Thoracic aorta (tissue), 2 donors: ENCODE measurements around the gene FIGNL2. TPM values are rescaled to one million over a fixed set of nuclear protein-coding genes. Genes with fewer than 3 reads are reported as not detected.

ENCODE experiments used
- ATAC-seq: fragments of 150-250 bp; one replicate; pipeline ENCODE4 v1.8.0; 2017; ENCODE audit warnings: low read depth; ENCODE audit not compliant: insufficient number of reproducible peaks, low FRiP score
- DNase-seq: peaks from one replicate; pipeline ENCODE4 v3.0.0-alpha.2; 2020; ENCODE audit warnings: low spot score
- H3K27ac ChIP-seq, 2 donors: fragments of 200-600 bp; sonication (generic); 1 replicate in 1 of 2; 2 replicates in 1 of 2; pipeline ENCODE4 v1.5.1; 2016; ENCODE audit warnings: mild to moderate bottlenecking in 2 of 2, moderate library complexity in 2 of 2
- H3K27me3 ChIP-seq: fragments of 200-600 bp; sonication (generic); replicated peaks from 2 replicates; pipeline ENCODE4 v1.6.0; 2016; ENCODE audit warnings: mild to moderate bottlenecking; ENCODE audit not compliant: insufficient read depth
- H3K36me3 ChIP-seq: fragments of 200-600 bp; sonication (generic); one replicate; pipeline ENCODE4 v1.5.1; 2016
- H3K4me1 ChIP-seq, 2 donors: fragments of 200-600 bp; sonication (generic); 1 replicate in 1 of 2; 2 replicates in 1 of 2; pipeline versions ENCODE4 v1.5.1 to v1.6.0; 2016; ENCODE audit warnings: low read depth in 2 of 2, mild to moderate bottlenecking in 1 of 2; ENCODE audit not compliant: control insufficient read depth in 1 of 2
- H3K4me3 ChIP-seq: fragments of 200-600 bp; sonication (generic); 2 replicates; pipeline ENCODE4 v1.5.1; 2016; ENCODE audit warnings: mild to moderate bottlenecking
- H3K9me3 ChIP-seq: fragments of 200-600 bp; sonication (generic); 2 replicates; pipeline ENCODE4 v1.5.1; 2016
- CTCF ChIP-seq: fragments of 200-600 bp; sonication (generic); IDR thresholded peaks from one replicate; pipeline ENCODE4 v1.5.1; 2019; ENCODE audit warnings: antibody characterized with exemption
- total RNA-seq, 2 donors: library from RNA; depleted of rRNA; stranded (reverse); fragments of >200 nt; gene quantifications; one replicate each; pipeline versions ENCODE4 v1.1.0 to v1.2.3, GENCODE V29; 2016

Gene FIGNL2
- total RNA-seq, 2 donors from 2014 or later, result 0.28 TPM; not detected in 1

GRCh38 chr12:51822261-51822616 is 26.3 kb downstream of the FIGNL2 start:
- H3K27me3 ChIP-seq, result no peaks in the 10 kb centered on the region
- no peak overlapping the region for H3K4me3 ChIP-seq
- TF ChIP-seq CTCF, result no peak
- no peaks in the 10 kb centered on the region for H3K9me3 ChIP-seq
- no peak overlapping the region for H3K27ac ChIP-seq
- no peak for ATAC-seq
- H3K4me1 ChIP-seq, result peaks cover 0 to 5% of the 10 kb centered on the region in 2 donors
- H3K36me3 ChIP-seq, result no peaks in the 10 kb centered on the region
- no peak for DNase-seq

DNA sequence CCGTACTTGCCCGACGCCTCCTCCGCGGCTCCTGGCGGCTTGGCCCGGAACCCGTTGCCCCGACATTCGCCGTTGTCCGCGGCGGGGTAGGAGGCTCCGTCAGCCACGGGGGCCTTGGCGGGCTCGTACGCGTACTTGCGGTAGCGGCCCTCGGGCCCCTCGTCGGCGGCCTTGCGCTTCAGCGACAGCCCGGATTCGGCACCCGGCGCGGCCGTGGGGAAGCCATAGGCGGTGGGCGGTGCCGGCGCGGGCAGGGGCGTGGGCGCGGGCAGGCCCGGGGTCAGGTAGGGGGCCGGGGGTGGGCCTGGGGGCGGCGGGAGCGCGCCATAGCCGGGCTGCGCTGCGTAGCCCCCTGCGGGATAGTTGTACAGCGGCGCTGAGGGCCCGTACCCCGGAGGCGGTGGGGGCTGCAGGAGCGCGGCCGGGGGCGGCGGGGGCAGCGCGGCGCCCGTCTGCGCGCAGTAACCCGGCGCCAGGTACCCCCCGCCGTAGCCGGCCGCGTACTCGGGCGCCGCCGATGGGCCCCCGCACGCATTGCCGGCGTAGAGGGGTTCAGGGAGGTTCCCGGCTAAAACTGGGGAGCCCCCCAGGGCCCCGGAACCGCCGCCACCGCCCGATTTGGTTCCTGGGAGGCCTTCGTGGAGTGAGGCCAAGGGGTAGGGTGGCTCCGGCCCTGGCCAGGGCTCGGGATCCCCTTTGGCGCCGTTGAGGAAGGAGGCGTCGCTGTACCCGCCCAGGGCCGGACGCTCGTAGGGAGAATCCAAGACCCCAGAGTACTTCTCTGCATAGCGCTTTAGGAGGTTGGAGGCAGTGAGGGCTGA is 26.9 kb downstream of the FIGNL2 start:
- H3K27me3 ChIP-seq, result no peaks in the 10 kb centered on the region
- no peak for TF ChIP-seq CTCF
- DNase-seq (no peak), ATAC-seq (no peak)
- H3K9me3 ChIP-seq, result no peaks in the 10 kb centered on the region
- no peak overlapping the region for H3K27ac ChIP-seq
- peak overlapping the region; percentile 63 for H3K4me3 ChIP-seq
- H3K36me3 ChIP-seq, result no peaks in the 10 kb centered on the region
- peaks cover 0 to 5% of the 10 kb centered on the region in 2 donors for H3K4me1 ChIP-seq

GRCh38 chr12:51820526-51821439 is 27.7 kb downstream of the FIGNL2 start:
- H3K4me1 ChIP-seq, result peaks cover 0 to 5% of the 10 kb centered on the region in 2 donors
- no peak overlapping the region for H3K27ac ChIP-seq
- H3K4me3 ChIP-seq, result peak overlapping the region; percentile 63
- no peak for DNase-seq
- H3K36me3 ChIP-seq, result no peaks in the 10 kb centered on the region
- TF ChIP-seq CTCF, result no peak
- no peaks in the 10 kb centered on the region for H3K27me3 ChIP-seq
- no peak for ATAC-seq
- H3K9me3 ChIP-seq, result no peaks in the 10 kb centered on the region

GRCh38 chr12:51819736-51820525 is 28.6 kb downstream of the FIGNL2 start:
- Histone ChIP-seq H3K27me3 (no peaks in the 10 kb centered on the region), H3K36me3 (no peaks in the 10 kb centered on the region), H3K4me1 (peaks cover 0 to 5% of the 10 kb centered on the region in 2 donors), H3K4me3 (peak overlapping the region; percentile 63), H3K9me3 (no peaks in the 10 kb centered on the region), H3K27ac (no peak overlapping the region)
- ATAC-seq (no peak), DNase-seq (no peak)
- no peak for TF ChIP-seq CTCF
